ENCODE measurements around the gene NKAIN2. TPM values are rescaled to one million over a fixed set of nuclear protein-coding genes. Genes with fewer than 3 reads are reported as not detected.

Gene NKAIN2
- polyA plus RNA-seq, 1 of the 3 experiments (the other 2 are of a cell fraction) = not detected

DNA sequence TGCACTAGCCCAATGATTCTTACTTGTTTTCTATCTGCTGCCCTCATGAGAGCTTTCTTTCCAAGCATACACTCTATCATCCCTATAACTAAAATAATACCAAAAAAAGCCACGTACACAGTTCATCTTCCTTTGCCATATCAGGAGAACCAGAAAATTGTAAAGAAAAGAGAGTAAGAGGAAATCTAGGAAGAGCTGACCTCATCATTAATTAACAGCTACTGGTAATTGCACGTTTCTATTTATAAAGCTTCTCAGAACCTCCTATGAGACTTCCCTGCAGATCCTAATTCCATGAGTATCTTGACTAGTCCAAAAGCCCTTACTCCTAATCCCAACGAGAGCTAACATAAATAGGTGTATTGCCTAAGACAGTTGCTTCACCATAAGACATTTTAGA is 967.1 kb downstream of the NKAIN2 start:
- Histone ChIP-seq H2AFZ (ENCODE audit: low read depth) (no peak overlapping the region), H3K9me2 (no peaks in the 10 kb centered on the region), H3K79me2 (ENCODE audit: insufficient read depth) (no peaks in the 10 kb centered on the region), H3K4me1 (ENCODE audit: control insufficient read depth in 1 of 2, insufficient read depth in 2 of 2, low read depth in 1 of 2, low read length in 1 of 2) (peaks cover 0 to 12% of the 10 kb centered on the region in 2 experiments; a peak in 1 of 4 replicates), H3K4me3 (ENCODE audit: low read depth in 2 of 2, low read length in 1 of 2) (no peak overlapping the region), H4K20me1 (ENCODE audit: insufficient read depth) (no peaks in the 10 kb centered on the region), H3K27ac (ENCODE audit: low read depth in 2 of 2, low read length in 1 of 2) (no peak overlapping the region), H3K9me3 (no peaks in the 10 kb centered on the region), H3K9ac (no peak overlapping the region), H3K36me3 (replicated peaks in 1 of 2; ENCODE audit: control insufficient read depth in 1 of 2, insufficient read depth in 2 of 2, low read length in 1 of 2) (no peaks in the 10 kb centered on the region), H3F3A (replicated peaks; ENCODE audit: insufficient read depth) (no peaks in the 10 kb centered on the region), H3K4me2 (no peak overlapping the region), H3K27me3 (ENCODE audit: insufficient read depth) (no peaks in the 10 kb centered on the region)
- DNase-seq = no peak
- WGBS (ENCODE audit: low lambda C conversion rate) = 2% methylated on average over 3 of the region's 3 CpGs
- ChIA-PET POLR2A (no interaction called here), CTCF (no interaction called here)
- TF ChIP-seq, protein P1, sequence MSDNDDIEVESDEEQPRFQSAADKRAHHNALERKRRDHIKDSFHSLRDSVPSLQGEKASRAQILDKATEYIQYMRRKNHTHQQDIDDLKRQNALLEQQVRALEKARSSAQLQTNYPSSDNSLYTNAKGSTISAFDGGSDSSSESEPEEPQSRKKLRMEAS (IDR thresholded peaks at IDR 0.05; ENCODE audit: low read depth) = no peak
- TF ChIP-seq, protein P2, sequence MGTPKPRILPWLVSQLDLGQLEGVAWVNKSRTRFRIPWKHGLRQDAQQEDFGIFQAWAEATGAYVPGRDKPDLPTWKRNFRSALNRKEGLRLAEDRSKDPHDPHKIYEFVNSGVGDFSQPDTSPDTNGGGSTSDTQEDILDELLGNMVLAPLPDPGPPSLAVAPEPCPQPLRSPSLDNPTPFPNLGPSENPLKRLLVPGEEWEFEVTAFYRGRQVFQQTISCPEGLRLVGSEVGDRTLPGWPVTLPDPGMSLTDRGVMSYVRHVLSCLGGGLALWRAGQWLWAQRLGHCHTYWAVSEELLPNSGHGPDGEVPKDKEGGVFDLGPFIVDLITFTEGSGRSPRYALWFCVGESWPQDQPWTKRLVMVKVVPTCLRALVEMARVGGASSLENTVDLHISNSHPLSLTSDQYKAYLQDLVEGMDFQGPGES (IDR thresholded peaks at IDR 0.05; ENCODE audit: low read depth, low read length) = no peak
- no peak for TF ChIP-seq FOSL2 (IDR thresholded peaks at IDR 0.05; ENCODE audit: borderline replicate concordance, low read depth)

GRCh38 chr6:124772733-124773319 is 969.2 kb downstream of the NKAIN2 start:
- Histone ChIP-seq H3K9me3 (no peaks in the 10 kb centered on the region), H3F3A (replicated peaks; ENCODE audit: insufficient read depth) (no peaks in the 10 kb centered on the region), H2AFZ (ENCODE audit: low read depth) (no peak overlapping the region), H3K27ac (ENCODE audit: low read depth in 2 of 2, low read length in 1 of 2) (no peak overlapping the region), H3K4me3 (ENCODE audit: low read depth in 2 of 2, low read length in 1 of 2) (no peak overlapping the region), H3K9me2 (no peaks in the 10 kb centered on the region), H3K9ac (no peak overlapping the region), H3K27me3 (ENCODE audit: insufficient read depth) (no peaks in the 10 kb centered on the region), H4K20me1 (ENCODE audit: insufficient read depth) (no peaks in the 10 kb centered on the region), H3K4me1 (ENCODE audit: control insufficient read depth in 1 of 2, insufficient read depth in 2 of 2, low read depth in 1 of 2, low read length in 1 of 2) (peaks cover 0 to 12% of the 10 kb centered on the region in 2 experiments; a peak in 1 of 4 replicates), H3K36me3 (replicated peaks in 1 of 2; ENCODE audit: control insufficient read depth in 1 of 2, insufficient read depth in 2 of 2, low read length in 1 of 2) (no peaks in the 10 kb centered on the region), H3K79me2 (ENCODE audit: insufficient read depth) (no peaks in the 10 kb centered on the region), H3K4me2 (no peak overlapping the region)
- POLR2A ChIA-PET = no interaction called here
- DNase-seq = no peak
- TF ChIP-seq, protein P3, sequence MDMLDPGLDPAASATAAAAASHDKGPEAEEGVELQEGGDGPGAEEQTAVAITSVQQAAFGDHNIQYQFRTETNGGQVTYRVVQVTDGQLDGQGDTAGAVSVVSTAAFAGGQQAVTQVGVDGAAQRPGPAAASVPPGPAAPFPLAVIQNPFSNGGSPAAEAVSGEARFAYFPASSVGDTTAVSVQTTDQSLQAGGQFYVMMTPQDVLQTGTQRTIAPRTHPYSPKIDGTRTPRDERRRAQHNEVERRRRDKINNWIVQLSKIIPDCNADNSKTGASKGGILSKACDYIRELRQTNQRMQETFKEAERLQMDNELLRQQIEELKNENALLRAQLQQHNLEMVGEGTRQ (IDR thresholded peaks at IDR 0.05; ENCODE audit: borderline replicate concordance, low read depth, low read length) = no peak
- TF ChIP-seq FOXM1 (IDR thresholded peaks at IDR 0.05; ENCODE audit: low read depth) = no peak
- TF ChIP-seq SMC3 (IDR thresholded peaks at IDR 0.05; ENCODE audit: low read depth, low read length) = no peak
- TF ChIP-seq TEAD4 (IDR thresholded peaks at IDR 0.05; ENCODE audit: borderline replicate concordance, insufficient read depth) = no peak
- TF ChIP-seq, protein P2 (IDR thresholded peaks at IDR 0.05; ENCODE audit: low read depth, low read length) = no peak
- TF ChIP-seq YY1 (IDR thresholded peaks at IDR 0.05; ENCODE audit: low read depth) = no peak
- TF ChIP-seq MEF2A (IDR thresholded peaks at IDR 0.05; ENCODE audit: borderline replicate concordance, low read depth) = no peak
- TF ChIP-seq GATA2 (CRISPR knock-in tag; IDR thresholded peaks at IDR 0.05) = no peak
- no peak for TF ChIP-seq MXI1 (IDR thresholded peaks at IDR 0.05; ENCODE audit: low read depth, low read length)
- CTCF ChIA-PET = no interaction called here
- 0% methylated on average over 3 of the region's 3 CpGs for WGBS (ENCODE audit: low lambda C conversion rate)

All from SK-N-SH (cell line).